ENCODE measurements around the gene GPR101.
"Not testable (repeated sequence)": the region's sequence is repeated elsewhere in the genome, so short reads cannot be mapped to it uniquely, and the experiment has no call there.

GPR101 gene

GRCh38 chrX:137000236-137000635 lies 33.6 kb downstream of the GPR101 start:
- H4K91ac ChIP-seq (ENCODE audit: low read depth, low read length, poor library complexity); H3K27me3 ChIP-seq (ENCODE audit: control insufficient read depth in 3 of 3, insufficient read depth in 3 of 3, low read depth in 1 of 3, low read length in 3 of 3); H3K4me3 ChIP-seq (ENCODE audit: low read length in 2 of 2); H2AK5ac ChIP-seq (ENCODE audit: low read depth, low read length); H3K23ac ChIP-seq (ENCODE audit: low read depth, low read length, poor library complexity); H3K9me3 ChIP-seq (replicated peaks in 1 of 2; ENCODE audit: control insufficient read depth in 2 of 2, insufficient read depth in 1 of 2, low read depth in 1 of 2, low read length in 2 of 2); DNase-seq (ENCODE audit: low spot score); H2BK5ac ChIP-seq (ENCODE audit: low read length); H3K4me1 ChIP-seq (ENCODE audit: control insufficient read depth in 2 of 2, insufficient read depth in 1 of 2, low read depth in 1 of 2, low read length in 2 of 2); H3K9ac ChIP-seq (ENCODE audit: low read depth, low read length, poor library complexity); H2BK15ac ChIP-seq (ENCODE audit: low read length); H3K27ac ChIP-seq (replicated peaks; ENCODE audit: low read length); H3K4me2 ChIP-seq (ENCODE audit: insufficient read depth, low read length, poor library complexity, severe bottlenecking); H3K79me1 ChIP-seq (ENCODE audit: low read depth, low read length); H2AFZ ChIP-seq (ENCODE audit: low read length); H3K36me3 ChIP-seq (replicated peaks in 1 of 2; ENCODE audit: control insufficient read depth in 2 of 2, insufficient read depth in 2 of 2, low read length in 2 of 2); H2BK12ac ChIP-seq (ENCODE audit: low read length); H3K4ac ChIP-seq (ENCODE audit: low read length); H4K8ac ChIP-seq (ENCODE audit: low read depth, low read length); H3K18ac ChIP-seq (ENCODE audit: low read length); H2BK120ac ChIP-seq (ENCODE audit: low read depth, low read length); H3K14ac ChIP-seq (ENCODE audit: low read length): not testable (repeated sequence)
- no CpG with 5 or more reads among the region's 31 CpGs for WGBS, 2 donors (ENCODE audit: extremely low coverage in 2 of 2, insufficient read length in 2 of 2, insufficient replicate concordance in 1 of 2)

DNA sequence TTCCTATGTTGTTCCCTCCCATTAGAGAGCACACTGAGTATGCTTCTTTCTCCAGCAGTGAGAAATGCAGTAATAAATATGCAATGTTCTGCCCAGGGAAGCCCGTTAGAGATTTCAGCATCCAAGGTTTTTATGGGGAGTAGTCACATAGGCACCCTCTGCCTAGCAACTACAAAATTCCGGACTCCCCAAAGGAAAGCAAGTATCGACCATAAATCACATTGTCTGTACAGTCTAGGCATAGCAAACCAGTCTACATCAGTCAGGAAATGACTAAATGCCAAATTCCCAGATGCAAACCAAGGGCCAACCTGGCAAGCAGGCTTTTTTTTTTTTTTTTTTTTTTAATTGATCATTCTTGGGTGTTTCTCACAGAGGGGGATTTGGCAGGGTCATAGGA lies 34.8 kb downstream of the GPR101 start:
- Histone ChIP-seq H3K4ac (ENCODE audit: low read length) (no peak overlapping the region), H3K4me2 (ENCODE audit: insufficient read depth, low read length, poor library complexity, severe bottlenecking) (no peak overlapping the region), H2BK15ac (ENCODE audit: low read length) (no peak overlapping the region), H3K4me1 (ENCODE audit: control insufficient read depth in 2 of 2, insufficient read depth in 1 of 2, low read depth in 1 of 2, low read length in 2 of 2) (no peaks in the 10 kb centered on the region), H3K27me3 (ENCODE audit: control insufficient read depth in 3 of 3, insufficient read depth in 3 of 3, low read depth in 1 of 3, low read length in 3 of 3) (no peaks in the 10 kb centered on the region), H3K4me3 (ENCODE audit: low read length in 2 of 2) (no peak overlapping the region), H3K79me1 (ENCODE audit: low read depth, low read length) (no peaks in the 10 kb centered on the region), H3K18ac (ENCODE audit: low read length) (no peak overlapping the region), H2BK12ac (ENCODE audit: low read length) (no peak overlapping the region), H2BK120ac (ENCODE audit: low read depth, low read length) (no peak overlapping the region), H3K23ac (ENCODE audit: low read depth, low read length, poor library complexity) (no peak overlapping the region), H3K14ac (ENCODE audit: low read length) (no peak overlapping the region), H2BK5ac (ENCODE audit: low read length) (no peak overlapping the region), H3K27ac (replicated peaks; ENCODE audit: low read length) (peak overlapping the region; percentile 6), H2AFZ (ENCODE audit: low read length) (no peak overlapping the region), H2AK5ac (ENCODE audit: low read depth, low read length) (no peak overlapping the region), H4K91ac (ENCODE audit: low read depth, low read length, poor library complexity) (no peak overlapping the region), H3K9me3 (replicated peaks in 1 of 2; ENCODE audit: control insufficient read depth in 2 of 2, insufficient read depth in 1 of 2, low read depth in 1 of 2, low read length in 2 of 2) (peaks cover 0 to 2% of the 10 kb centered on the region in 2 donors), H3K36me3 (replicated peaks in 1 of 2; ENCODE audit: control insufficient read depth in 2 of 2, insufficient read depth in 2 of 2, low read length in 2 of 2) (no peaks in the 10 kb centered on the region), H4K8ac (ENCODE audit: low read depth, low read length) (no peak overlapping the region), H3K9ac (ENCODE audit: low read depth, low read length, poor library complexity) (no peak overlapping the region)
- no CpG with 5 or more reads among the region's 3 CpGs for WGBS, 2 donors (ENCODE audit: extremely low coverage in 2 of 2, insufficient read length in 2 of 2, insufficient replicate concordance in 1 of 2)
- DNase-seq (ENCODE audit: low spot score): no peak
